Peyer's patch (tissue), 4 donors: ENCODE data around the gene C9orf43.

Experiments
- CTCF ChIP-seq, 6 experiments: fragments of 450-650 bp in 4 of 6; fragments of 200-600 bp in 2 of 6; sonication (generic) in 1 of 6; IDR thresholded peaks; one replicate each; pipeline ENCODE4 v1.5.1; 2017 to 2019; ENCODE audit warnings: antibody characterized with exemption in 6 of 6, mild to moderate bottlenecking in 3 of 6, moderate library complexity in 1 of 6
- POLR2A ChIP-seq, 2 donors: fragments of 450-650 bp; IDR thresholded peaks; one replicate each; pipeline ENCODE4 v1.5.1; 2017; ENCODE audit warnings: antibody characterized with exemption in 2 of 2, mild to moderate bottlenecking in 2 of 2, moderate library complexity in 2 of 2

GRCh38 chr9:113364951-113365350, 45.6 kb upstream of the C9orf43 start:
- TF ChIP-seq CTCF (IDR thresholded peaks at IDR 0.05) (no peak), POLR2A (IDR thresholded peaks at IDR 0.05) (no peak)
